SH-SY5Y (cell line): ENCODE data around the gene HIVEP3.

Experiments used
- GATA2 ChIP-seq: IDR thresholded peaks from 2 replicates; pipeline ENCODE4 v1.6.1; 2011; ENCODE audit warnings: mild to moderate bottlenecking, low read depth, low read length
- GATA3 ChIP-seq: IDR thresholded peaks from 2 replicates; pipeline ENCODE4 v1.6.1; 2011; ENCODE audit warnings: low read depth, mild to moderate bottlenecking, low read length, moderate library complexity

DNA sequence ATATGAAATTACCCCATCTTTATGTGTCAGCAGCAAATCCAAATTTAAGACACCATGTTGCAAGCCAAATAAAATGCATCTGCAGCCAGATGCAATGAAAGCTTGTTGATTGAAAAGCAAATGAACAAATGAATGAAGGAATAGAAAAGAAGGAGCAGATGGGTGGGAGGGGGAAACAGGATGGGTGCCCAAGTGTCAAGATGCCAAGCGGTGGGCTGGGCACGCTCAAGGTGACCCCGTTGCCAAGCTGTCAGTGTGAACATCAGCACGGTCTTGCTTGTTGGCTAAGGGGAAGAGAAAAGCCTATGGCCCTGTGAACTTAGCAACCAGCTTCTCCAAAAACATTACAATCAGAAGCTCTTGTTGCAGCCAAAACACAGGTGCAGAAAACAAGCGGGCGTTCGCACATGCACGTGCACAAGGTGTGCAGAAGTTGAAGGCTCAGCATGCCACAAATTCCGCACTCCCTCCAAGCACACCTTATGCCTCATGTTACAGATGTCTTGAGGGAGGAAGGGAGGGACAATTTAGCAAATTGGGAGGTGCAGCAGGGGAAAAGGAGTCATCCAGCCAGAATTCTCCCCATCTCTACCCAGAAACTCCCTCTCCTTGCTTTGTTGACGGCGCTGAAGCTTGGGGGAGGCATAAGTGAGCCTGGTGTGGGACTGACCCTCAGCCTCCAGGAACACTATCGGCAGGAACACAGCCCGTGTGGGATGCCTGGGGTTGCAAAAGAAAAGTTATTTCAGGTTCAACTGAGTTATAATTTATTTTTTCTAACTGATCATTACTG lies 62.4 kb downstream of the HIVEP3 start:
- TF ChIP-seq GATA3: no peak
- TF ChIP-seq GATA2: no peak
